ENCODE measurements around the gene KMT2C. TPM values are rescaled to one million over a fixed set of nuclear protein-coding genes. Genes with fewer than 3 reads are reported as not detected.
"Not testable (repeated sequence)": the region's sequence is repeated elsewhere in the genome, so short reads cannot be mapped to it uniquely, and the experiment has no call there.

Gene KMT2C
- total RNA-seq, 4 donors from 2014 or later, result 59.0 to 73.9 (median 69.5) TPM

- no peaks in the 10 kb centered on the region for H3K27me3 ChIP-seq
- no peaks in the 10 kb centered on the region for H3K36me3 ChIP-seq
- 83% methylated on average over 3 of the region's 3 CpGs for WGBS
- intact Hi-C loops (cut with DNase I), result no loop called here
- DNase-seq (ENCODE audit: extremely low spot score), result no peak
- H3K27ac ChIP-seq (replicated peaks in 1 of 4), result no peak overlapping the region
- H3K9me3 ChIP-seq, result no peaks in the 10 kb centered on the region
- H3K4me3 ChIP-seq, result no peak overlapping the region
- peaks cover 50 to 78% (median 73%) of the 10 kb centered on the region in 4 donors for H3K4me1 ChIP-seq
- no peak for TF ChIP-seq POLR2AphosphoS5 (IDR thresholded peaks at IDR 0.05)
- TF ChIP-seq POLR2A (IDR thresholded peaks at IDR 0.05; ENCODE audit: low read depth), result no peak
- TF ChIP-seq EP300 (IDR thresholded peaks at IDR 0.05), result no peak
- TF ChIP-seq CTCF (IDR thresholded peaks at IDR 0.05), result no peak
Observed at GRCh38 chr7:152430854-152431253, 4.9 kb downstream of the KMT2C start.

- peaks cover 52 to 84% (median 80%) of the 10 kb centered on the region in 4 donors for H3K4me1 ChIP-seq
- H3K27me3 ChIP-seq; H3K27ac ChIP-seq (replicated peaks in 1 of 4); DNase-seq (ENCODE audit: extremely low spot score); H3K4me3 ChIP-seq; intact Hi-C loops (cut with DNase I); H3K36me3 ChIP-seq; H3K9me3 ChIP-seq: not testable (repeated sequence)
- WGBS, result 65% methylated on average over 5 of the region's 5 CpGs
Observed at GRCh38 chr7:152430118-152430517, 5.7 kb downstream of the KMT2C start.

GRCh38 chr7:152424348-152425108 is 11.3 kb downstream of the KMT2C start:
- Histone ChIP-seq H3K27me3 (no peaks in the 10 kb centered on the region), H3K27ac (replicated peaks in 1 of 4) (no peak overlapping the region), H3K36me3 (no peaks in the 10 kb centered on the region), H3K9me3 (no peaks in the 10 kb centered on the region), H3K4me1 (peaks cover 34 to 54% (median 51%) of the 10 kb centered on the region in 4 donors), H3K4me3 (no peak overlapping the region)
- intact Hi-C loops (cut with DNase I), result no loop called here
- 77% methylated on average over 8 of the region's 8 CpGs for WGBS
- TF ChIP-seq POLR2AphosphoS5 (IDR thresholded peaks at IDR 0.05) (no peak), POLR2A (IDR thresholded peaks at IDR 0.05; ENCODE audit: low read depth) (no peak), EP300 (IDR thresholded peaks at IDR 0.05) (no peak), CTCF (IDR thresholded peaks at IDR 0.05) (no peak)
- DNase-seq (ENCODE audit: extremely low spot score), result no peak

GRCh38 chr7:152423991-152424347 is 11.8 kb downstream of the KMT2C start:
- H3K27ac ChIP-seq (replicated peaks in 1 of 4), result no peak overlapping the region
- intact Hi-C loops (cut with DNase I), result no loop called here
- H3K4me1 ChIP-seq, result peaks cover 29 to 48% (median 46%) of the 10 kb centered on the region in 4 donors
- no peak for TF ChIP-seq POLR2AphosphoS5 (IDR thresholded peaks at IDR 0.05)
- no peak for TF ChIP-seq CTCF (IDR thresholded peaks at IDR 0.05)
- no peak for TF ChIP-seq POLR2A (IDR thresholded peaks at IDR 0.05; ENCODE audit: low read depth)
- no peak for TF ChIP-seq EP300 (IDR thresholded peaks at IDR 0.05)
- WGBS, result 88% methylated on average over 3 of the region's 3 CpGs
- H3K9me3 ChIP-seq, result no peaks in the 10 kb centered on the region
- no peaks in the 10 kb centered on the region for H3K36me3 ChIP-seq
- no peak for DNase-seq (ENCODE audit: extremely low spot score)
- no peaks in the 10 kb centered on the region for H3K27me3 ChIP-seq
- H3K4me3 ChIP-seq, result no peak overlapping the region

- H3K27ac ChIP-seq (replicated peaks in 1 of 4); intact Hi-C loops (cut with DNase I); H3K27me3 ChIP-seq; H3K9me3 ChIP-seq; H3K4me3 ChIP-seq; DNase-seq (ENCODE audit: extremely low spot score); H3K36me3 ChIP-seq: not testable (repeated sequence)
- H3K4me1 ChIP-seq, result peaks cover 23 to 40% (median 38%) of the 10 kb centered on the region in 4 donors
- 100% methylated on average over 4 of the region's 4 CpGs for WGBS
Observed at GRCh38 chr7:152423171-152423570, 12.6 kb downstream of the KMT2C start.

- intact Hi-C loops (cut with DNase I); H3K27ac ChIP-seq (replicated peaks in 1 of 4); DNase-seq (ENCODE audit: extremely low spot score); H3K9me3 ChIP-seq; H3K27me3 ChIP-seq; H3K4me3 ChIP-seq; H3K36me3 ChIP-seq: not testable (repeated sequence)
- peaks cover 14 to 21% (median 20%) of the 10 kb centered on the region in 4 donors for H3K4me1 ChIP-seq
Observed at GRCh38 chr7:152420950-152421349, 14.9 kb downstream of the KMT2C start.

Measured in esophagus muscularis mucosa (tissue), 4 donors.